Measurements from ENCODE around the gene LTF.

LTF gene

GRCh38 chr3:46489875-46490274, 25.2 kb upstream of the LTF start:
- 0 out of 2 replicates have a peak, but pooled peaks cover 6% of the 10 kb centered on the region for H3K27me3 ChIP-seq (ENCODE audit: control insufficient read depth, low read length)
- H3K4me2 ChIP-seq (ENCODE audit: low read length), result no peak overlapping the region
- H3K27ac ChIP-seq (ENCODE audit: low read depth, low read length), result peak overlapping the region; percentile 41; the same call in 1 of the 2 replicates
- H3K4me3 ChIP-seq (ENCODE audit: low read length), result no peak overlapping the region
- no peak for TF ChIP-seq CTCF (IDR thresholded peaks at IDR 0.05; ENCODE audit: low read depth, low read length, poor library complexity, severe bottlenecking)
- TF ChIP-seq EZH2phosphoT487 (IDR thresholded peaks at IDR 0.05; ENCODE audit: borderline replicate concordance, low read length), result no peak
- no peaks in the 10 kb centered on the region for H3K9me2 ChIP-seq (replicated peaks; ENCODE audit: control insufficient read depth, low read length)
- H3K36me3 ChIP-seq (ENCODE audit: control insufficient read depth, low read length), result no peaks in the 10 kb centered on the region
- peaks cover 42% of the 10 kb centered on the region for H3K4me1 ChIP-seq (ENCODE audit: control insufficient read depth, low read length)
- H3K9me3 ChIP-seq (ENCODE audit: control insufficient read depth, insufficient read depth, low read length), result no peaks in the 10 kb centered on the region
- H3F3A ChIP-seq (ENCODE audit: control insufficient read depth, insufficient read depth), result no peaks in the 10 kb centered on the region
- no peaks in the 10 kb centered on the region for H3K79me2 ChIP-seq (ENCODE audit: control insufficient read depth, low read length)
- H4K20me1 ChIP-seq (ENCODE audit: control insufficient read depth, insufficient read depth, low read depth, low read length), result no peaks in the 10 kb centered on the region

- H3K9me3 ChIP-seq (ENCODE audit: control insufficient read depth, insufficient read depth, low read length), result no peaks in the 10 kb centered on the region
- peaks cover 42% of the 10 kb centered on the region for H3K4me1 ChIP-seq (ENCODE audit: control insufficient read depth, low read length)
- 0 out of 2 replicates have a peak, but pooled peaks cover 6% of the 10 kb centered on the region for H3K27me3 ChIP-seq (ENCODE audit: control insufficient read depth, low read length)
- H3K9me2 ChIP-seq (replicated peaks; ENCODE audit: control insufficient read depth, low read length), result no peaks in the 10 kb centered on the region
- H3K36me3 ChIP-seq (ENCODE audit: control insufficient read depth, low read length), result no peaks in the 10 kb centered on the region
- peak overlapping the region; percentile 43 for H3K4me3 ChIP-seq (ENCODE audit: low read length)
- H4K20me1 ChIP-seq (ENCODE audit: control insufficient read depth, insufficient read depth, low read depth, low read length), result no peaks in the 10 kb centered on the region
- peak overlapping the region; percentile 41 for H3K27ac ChIP-seq (ENCODE audit: low read depth, low read length)
- H3K4me2 ChIP-seq (ENCODE audit: low read length), result peak overlapping the region; percentile 57
- TF ChIP-seq EZH2phosphoT487 (IDR thresholded peaks at IDR 0.05; ENCODE audit: borderline replicate concordance, low read length) (no peak), CTCF (IDR thresholded peaks at IDR 0.05; ENCODE audit: low read depth, low read length, poor library complexity, severe bottlenecking) (no peak)
- H3F3A ChIP-seq (ENCODE audit: control insufficient read depth, insufficient read depth), result no peaks in the 10 kb centered on the region
- no peaks in the 10 kb centered on the region for H3K79me2 ChIP-seq (ENCODE audit: control insufficient read depth, low read length)
Measured at GRCh38 chr3:46489381-46489780, 24.7 kb upstream of the LTF start.

- TF ChIP-seq EZH2phosphoT487 (IDR thresholded peaks at IDR 0.05; ENCODE audit: borderline replicate concordance, low read length) (no peak), CTCF (IDR thresholded peaks at IDR 0.05; ENCODE audit: low read depth, low read length, poor library complexity, severe bottlenecking) (peak; percentile 100)
- no peaks in the 10 kb centered on the region for H3F3A ChIP-seq (ENCODE audit: control insufficient read depth, insufficient read depth)
- H3K9me3 ChIP-seq (ENCODE audit: control insufficient read depth, insufficient read depth, low read length), result no peaks in the 10 kb centered on the region
- peak overlapping the region; percentile 43 for H3K4me3 ChIP-seq (ENCODE audit: low read length)
- peak overlapping the region; percentile 41 for H3K27ac ChIP-seq (ENCODE audit: low read depth, low read length)
- H4K20me1 ChIP-seq (ENCODE audit: control insufficient read depth, insufficient read depth, low read depth, low read length), result no peaks in the 10 kb centered on the region
- H3K27me3 ChIP-seq (ENCODE audit: control insufficient read depth, low read length), result 0 out of 2 replicates have a peak, but pooled peaks cover 6% of the 10 kb centered on the region
- H3K79me2 ChIP-seq (ENCODE audit: control insufficient read depth, low read length), result no peaks in the 10 kb centered on the region
- peak overlapping the region; percentile 57 for H3K4me2 ChIP-seq (ENCODE audit: low read length)
- H3K4me1 ChIP-seq (ENCODE audit: control insufficient read depth, low read length), result peaks cover 42% of the 10 kb centered on the region
- H3K9me2 ChIP-seq (replicated peaks; ENCODE audit: control insufficient read depth, low read length), result no peaks in the 10 kb centered on the region
- H3K36me3 ChIP-seq (ENCODE audit: control insufficient read depth, low read length), result no peaks in the 10 kb centered on the region
Measured at GRCh38 chr3:46488735-46489361, 24.1 kb upstream of the LTF start.
